ENCODE data around the gene LRRC59.

The LRRC59 gene

GRCh38 chr17:50345432-50346312 is 51.7 kb downstream of the LRRC59 start, which contains the start of gene XYLT2:
TSS of gene XYLT2 (plus strand) at chr17:50346126. CDS start at chr17:50346141, 15 bp downstream.
- peak; percentile 89 for DNase-seq

- DNase-seq = no peak
Observed at GRCh38 chr17:50344731-50345365, 52.5 kb downstream of the LRRC59 start.

- DNase-seq = no peak
Observed at GRCh38 chr17:50339381-50339780, 57.9 kb downstream of the LRRC59 start.

- no peak for DNase-seq
Observed at GRCh38 chr17:50338645-50339044, 58.7 kb downstream of the LRRC59 start.

GRCh38 chr17:50337956-50338355 is 59.4 kb downstream of the LRRC59 start:
- no peak for DNase-seq

GRCh38 chr17:50333291-50334057 is 63.8 kb downstream of the LRRC59 start:
- DNase-seq = peak; percentile 32

GRCh38 chr17:50332196-50332595 is 65.1 kb downstream of the LRRC59 start:
- no peak for DNase-seq
